Breast epithelium (tissue), 4 donors: ENCODE measurements around the gene AOPEP. TPM values are rescaled to one million over a fixed set of nuclear protein-coding genes. Genes with fewer than 3 reads are reported as not detected.
A peak's percentile ranks its signal among the peaks of the same experiment; 100 is the strongest.

Source experiments
- DNase-seq, 2 donors: peaks; one replicate each; pipeline ENCODE4 v3.0.0-alpha.2; 2019; ENCODE audit warnings: low spot score in 2 of 2
- H3K27ac ChIP-seq, 2 donors: fragments of 200-600 bp; sonication (generic) in 1 of 2; one replicate each; pipeline ENCODE4 v1.5.1; 2016 to 2019; ENCODE audit warnings: mild to moderate bottlenecking in 1 of 2
- H3K27me3 ChIP-seq, 2 donors: fragments of 200-600 bp; sonication (generic) in 1 of 2; one replicate each; pipeline versions ENCODE4 v1.5.1 to v1.6.0; 2017 to 2019; ENCODE audit warnings: control low read depth in 1 of 2, mild to moderate bottlenecking in 1 of 2
- H3K36me3 ChIP-seq: fragments of 200-600 bp; one replicate; pipeline ENCODE4 v1.5.1; 2019
- H3K4me1 ChIP-seq, 2 donors: fragments of 200-600 bp; sonication (generic); one replicate each; pipeline ENCODE4 v1.5.1; 2016 to 2019; ENCODE audit warnings: control low read depth in 1 of 2
- H3K4me3 ChIP-seq, 3 donors: fragments of 200-600 bp; sonication (generic); 1 replicate in 2 of 3; 2 replicates in 1 of 3; pipeline ENCODE4 v1.5.1; 2016 to 2019; ENCODE audit warnings: mild to moderate bottlenecking in 3 of 3, moderate library complexity in 2 of 3
- H3K9me3 ChIP-seq, 2 donors: fragments of 200-600 bp; sonication (generic) in 1 of 2; one replicate each; pipeline ENCODE4 v1.5.1; 2016 to 2019; ENCODE audit warnings: control low read depth in 1 of 2
- CTCF ChIP-seq, 3 donors: fragments of 450-650 bp; IDR thresholded peaks; one replicate each; pipeline ENCODE4 v1.5.1; 2016 to 2017; ENCODE audit warnings: antibody characterized with exemption in 3 of 3, mild to moderate bottlenecking in 3 of 3, moderate library complexity in 3 of 3
- POLR2A ChIP-seq: fragments of 450-650 bp; IDR thresholded peaks from one replicate; pipeline ENCODE4 v1.6.1; 2016; ENCODE audit warnings: antibody characterized with exemption, mild to moderate bottlenecking, moderate library complexity
- POLR2AphosphoS5 ChIP-seq, 3 donors: sonication (generic); formaldehyde crosslinking; IDR thresholded peaks; one replicate each; pipeline ENCODE4 v1.6.1; 2017; ENCODE audit warnings: antibody characterized with exemption in 3 of 3
- intact Hi-C: fragments of 100-400 bp; cut with DNase I; formaldehyde crosslinking; loops from one replicate; pipeline ENCODE4 v1.15.1; 2023; ENCODE audit warnings: low total_unique reads
- total RNA-seq, 3 donors: library from RNA; depleted of rRNA; stranded (reverse); fragments of >200 nt; gene quantifications; one replicate each; pipeline ENCODE4 v1.1.0, GENCODE V29; 2016

The AOPEP gene
- total RNA-seq, 3 donors from 2014 or later, result 15.5 to 94.1 (median 87.5) TPM

GRCh38 chr9:94812343-94812742 lies 85.8 kb downstream of the AOPEP start:
- Histone ChIP-seq H3K36me3 (no peaks in the 10 kb centered on the region), H3K27ac (peak overlapping the region; percentile 46 to 57), H3K27me3 (no peaks in the 10 kb centered on the region), H3K9me3 (no peaks in the 10 kb centered on the region), H3K4me3 (no peak overlapping the region), H3K4me1 (no peaks in the 10 kb centered on the region)
- intact Hi-C loops, result no loop called here
- TF ChIP-seq POLR2AphosphoS5 (IDR thresholded peaks at IDR 0.05), result no peak
- TF ChIP-seq CTCF (IDR thresholded peaks at IDR 0.05), result no peak
- TF ChIP-seq POLR2A, result no peak
- peak in 1 of 2 donors; percentile 45 for DNase-seq

GRCh38 chr9:94813379-94813778 lies 86.9 kb downstream of the AOPEP start:
- no peak overlapping the region for H3K4me3 ChIP-seq
- H3K9me3 ChIP-seq, result no peaks in the 10 kb centered on the region
- no peak overlapping the region for H3K27ac ChIP-seq
- peaks cover 0 to 3% of the 10 kb centered on the region in 2 donors for H3K4me1 ChIP-seq
- intact Hi-C loops, result no loop called here
- DNase-seq, result no peak
- no peaks in the 10 kb centered on the region for H3K27me3 ChIP-seq
- no peaks in the 10 kb centered on the region for H3K36me3 ChIP-seq
- TF ChIP-seq POLR2A (no peak), POLR2AphosphoS5 (IDR thresholded peaks at IDR 0.05) (no peak), CTCF (IDR thresholded peaks at IDR 0.05) (no peak)

GRCh38 chr9:94817291-94818177 lies 91.0 kb downstream of the AOPEP start:
- no peak for DNase-seq

GRCh38 chr9:94818178-94818541 lies 91.7 kb downstream of the AOPEP start:
- TF ChIP-seq POLR2A (no peak), POLR2AphosphoS5 (IDR thresholded peaks at IDR 0.05) (no peak), CTCF (IDR thresholded peaks at IDR 0.05) (no peak)
- peaks cover 0 to 3% of the 10 kb centered on the region in 2 donors for H3K4me1 ChIP-seq
- no peak for DNase-seq
- peak overlapping the region; percentile 16 to 20 for H3K27ac ChIP-seq
- H3K9me3 ChIP-seq, result no peaks in the 10 kb centered on the region
- intact Hi-C loops, result loop anchor here (5.0 kb wide), 1 partner anchor 1374 kb away; no protein-coding TSS in a partner anchor
- no peaks in the 10 kb centered on the region for H3K36me3 ChIP-seq
- H3K4me3 ChIP-seq, result no peak overlapping the region
- no peaks in the 10 kb centered on the region for H3K27me3 ChIP-seq

More at GRCh38 chr9:94817291-94818177, 91.0 kb downstream of the AOPEP start:
- intact Hi-C loops, result loop anchor here (5.0 kb wide), 1 partner anchor 1375 kb away; no protein-coding TSS in a partner anchor
- Histone ChIP-seq H3K27ac (peak overlapping the region; percentile 20 to 34), H3K36me3 (no peaks in the 10 kb centered on the region), H3K4me3 (no peak overlapping the region), H3K9me3 (no peaks in the 10 kb centered on the region), H3K4me1 (peaks cover 0 to 3% of the 10 kb centered on the region in 2 donors), H3K27me3 (no peaks in the 10 kb centered on the region)
- no peak for TF ChIP-seq CTCF (IDR thresholded peaks at IDR 0.05)
- no peak for TF ChIP-seq POLR2AphosphoS5 (IDR thresholded peaks at IDR 0.05)
- TF ChIP-seq POLR2A, result no peak

- Histone ChIP-seq H3K4me3 (no peak overlapping the region), H3K4me1 (peaks cover 0 to 3% of the 10 kb centered on the region in 2 donors), H3K27ac (peak overlapping the region in 1 of 2 donors; percentile 33), H3K27me3 (no peaks in the 10 kb centered on the region), H3K9me3 (no peaks in the 10 kb centered on the region), H3K36me3 (no peaks in the 10 kb centered on the region)
- peak in 1 of 2 donors; percentile 69 for DNase-seq
- intact Hi-C loops, result loop anchor here (5.0 kb wide), 1 partner anchor 1373 kb away; no protein-coding TSS in a partner anchor
- peak in 1 of 3 donors; percentile 44 for TF ChIP-seq POLR2AphosphoS5 (IDR thresholded peaks at IDR 0.05)
- no peak for TF ChIP-seq POLR2A
Measured at GRCh38 chr9:94819161-94819687, 92.7 kb downstream of the AOPEP start.
